Endothelial cell of umbilical vein (primary cell): ENCODE data around the gene PDGFA. TPM values are rescaled to one million over a fixed set of nuclear protein-coding genes. Genes with fewer than 3 reads are reported as not detected.

Source experiments
- BruUV-seq: library from RNA; stranded (reverse); fragments of 400-500 nt; replicated peaks from 2 replicates; lab custom pipeline; 2021; lab: Mats Ljungman, UMichigan
- CTCF ChIA-PET: fragments of 300-600, 350-600 bp; sonication (Branson Sonifier 250); formaldehyde crosslinking; loops from one replicate; lab custom pipeline; 2021; ENCODE audit warnings: antibody characterized with exemption, inconsistent platforms; lab: Charles Lee
- POLR2A ChIA-PET: fragments of 300-600, 350-600 bp; sonication (Branson Sonifier 250); formaldehyde crosslinking; loops from one replicate; lab custom pipeline; 2021; ENCODE audit warnings: antibody characterized with exemption, inconsistent platforms; lab: Charles Lee
- DNase-seq: peaks from one replicate; pipeline ENCODE4 v3.0.0-alpha.2; 2011; ENCODE audit warnings: low read depth, low spot score
- FAIRE-seq: peaks from 2 replicates; lab custom pipeline; 2011; peaks lifted over from hg19 to GRCh38; lab: Jason Lieb, UNC
- H2AFZ ChIP-seq: 2 replicates; pipeline ENCODE4 v1.6.0; 2012; ENCODE audit warnings: low read depth, low read length, control low read depth, inconsistent platforms
- H3K27ac ChIP-seq: 2 replicates; pipeline ENCODE4 v1.5.1; 2011; ENCODE audit warnings: low read depth, mild to moderate bottlenecking, control low read depth, low read length, moderate library complexity; ENCODE audit not compliant: insufficient read depth
- H3K27me3 ChIP-seq, 2 experiments: 2 replicates each; pipeline versions ENCODE4 v1.6.0 to v1.6.1; 2011; ENCODE audit warnings: low read length in 2 of 2, mixed read lengths in 1 of 2; ENCODE audit not compliant: control insufficient read depth in 2 of 2, insufficient read depth in 2 of 2
- H3K36me3 ChIP-seq, 2 experiments: 2 replicates in 1 of 2; 3 replicates in 1 of 2; pipeline ENCODE4 v1.5.1; 2011; ENCODE audit warnings: low read length in 2 of 2, mild to moderate bottlenecking in 1 of 2, moderate library complexity in 1 of 2; ENCODE audit not compliant: control insufficient read depth in 2 of 2, insufficient read depth in 2 of 2; ENCODE audit errors: extremely low read depth in 1 of 2
- H3K4me1 ChIP-seq: 3 replicates; pipeline ENCODE4 v1.5.1; 2011; ENCODE audit warnings: mild to moderate bottlenecking, low read length; ENCODE audit not compliant: control insufficient read depth, insufficient read depth; ENCODE audit errors: extremely low read depth
- H3K4me2 ChIP-seq: 2 replicates; pipeline ENCODE4 v1.6.1; 2011; ENCODE audit warnings: low read length, control low read depth, mixed read lengths; ENCODE audit not compliant: insufficient read depth
- H3K4me3 ChIP-seq, 3 experiments: fragments of 200-600 bp in 1 of 3; sonication (generic), shearing (Covaris generic) in 1 of 3; replicated peaks in 1 of 3; 2 replicates each; pipeline ENCODE4 v1.5.1; 2011 to 2016; ENCODE audit warnings: control low read depth in 3 of 3, low read length in 3 of 3, mild to moderate bottlenecking in 2 of 3, inconsistent platforms in 1 of 3, low read depth in 1 of 3, moderate library complexity in 1 of 3; ENCODE audit not compliant: insufficient read depth in 1 of 3
- H3K79me2 ChIP-seq: 2 replicates; pipeline ENCODE4 v1.6.0; 2012; ENCODE audit warnings: low read length, inconsistent platforms; ENCODE audit not compliant: control insufficient read depth, insufficient read depth
- H3K9ac ChIP-seq: replicated peaks from 2 replicates; pipeline ENCODE3; 2011; ENCODE audit warnings: low read length, control low read depth; ENCODE audit not compliant: insufficient read depth; ENCODE audit errors: extremely low read depth
- H3K9me1 ChIP-seq: replicated peaks from 3 replicates; pipeline ENCODE4 v1.6.0; 2011; ENCODE audit warnings: mild to moderate bottlenecking, low read length; ENCODE audit not compliant: control insufficient read depth, insufficient read depth; ENCODE audit errors: extremely low read depth
- H3K9me3 ChIP-seq: replicated peaks from 2 replicates; pipeline ENCODE4 v1.5.1; 2012; ENCODE audit warnings: low read length, inconsistent platforms; ENCODE audit not compliant: control insufficient read depth, insufficient read depth
- H4K20me1 ChIP-seq: replicated peaks from 2 replicates; pipeline ENCODE3; 2011; ENCODE audit warnings: mild to moderate bottlenecking, low read length; ENCODE audit not compliant: control insufficient read depth, insufficient read depth; ENCODE audit errors: extremely low read depth
- CTCF ChIP-seq, 2 donors: IDR thresholded peaks; 1 replicate in 1 of 2; 2 replicates in 1 of 2; pipeline ENCODE4 v1.5.1; 2011; ENCODE audit warnings: low read length in 2 of 2, mild to moderate bottlenecking in 2 of 2, moderate library complexity in 2 of 2, control low read depth in 1 of 2, inconsistent platforms in 1 of 2, low read depth in 1 of 2; ENCODE audit not compliant: insufficient read depth in 1 of 2; ENCODE audit errors: extremely low read depth in 1 of 2
- EZH2 ChIP-seq: IDR thresholded peaks from 2 replicates; pipeline ENCODE4 v1.6.1; 2012; ENCODE audit warnings: borderline replicate concordance, low read depth, mild to moderate bottlenecking, moderate library complexity, low read length, inconsistent platforms; ENCODE audit not compliant: severe bottlenecking
- GATA2 ChIP-seq: IDR thresholded peaks from 2 replicates; pipeline ENCODE4 v1.7.0; 2011; ENCODE audit warnings: low read depth, mild to moderate bottlenecking, moderate library complexity, mixed read lengths, low read length; ENCODE audit not compliant: insufficient read length, insufficient read depth
- JUN ChIP-seq: IDR thresholded peaks from 2 replicates; pipeline ENCODE4 v1.6.1; 2011; ENCODE audit warnings: borderline replicate concordance, low read depth; ENCODE audit not compliant: insufficient read length, insufficient read depth
- MAX ChIP-seq: IDR thresholded peaks from 2 replicates; pipeline ENCODE4 v1.6.1; 2011; ENCODE audit not compliant: insufficient read depth, insufficient read length
- MYC ChIP-seq: IDR thresholded peaks from one replicate; pipeline ENCODE4 v1.6.1; 2011; ENCODE audit warnings: mild to moderate bottlenecking, low read depth, low read length
- POLR2A ChIP-seq: IDR thresholded peaks from 2 replicates; pipeline ENCODE4 v1.6.1; 2012; ENCODE audit warnings: low read depth, mild to moderate bottlenecking, control low read depth, low read length
- dilution Hi-C: fragments of 300-500 bp; cut with MboI; formaldehyde crosslinking; loops from one replicate; pipeline ENCODE4 v1.15.0; 2019; ENCODE audit warnings: low sequenced_read_pairs; ENCODE audit not compliant: extremely low pct_ligation_motif_present
- intact Hi-C: fragments of 100-400 bp; cut with micrococcal nuclease; formaldehyde crosslinking; loops from one replicate; pipeline ENCODE4 v1.10.0; 2022
- polyA plus RNA-seq, 4 experiments: library from polyadenylated mRNA; depleted of rRNA in 3 of 4; stranded (reverse) in 3 of 4; unstranded in 1 of 4; fragments of >200 nt; gene quantifications; 2 replicates each; pipeline versions ENCODE4 v1.2.1 to v1.2.3, GENCODE V29; 2011 to 2012; ENCODE audit warnings: missing spikeins in 1 of 4
- total RNA-seq: library from RNA; stranded (reverse); gene quantifications from 2 replicates; pipeline ENCODE4 v1.2.3, GENCODE V29; 2021

Gene PDGFA
- total and polyA plus RNA-seq, 2 donors (not counting 3 experiments of a cell fraction or from before 2014, with no cell fraction given) = 17.4 to 62.4 TPM

GRCh38 chr7:463362-463781 lies 56.3 kb downstream of the PDGFA start:
- H3K27ac ChIP-seq = no peak overlapping the region
- no peak for TF ChIP-seq POLR2A
- TF ChIP-seq GATA2 = no peak
- TF ChIP-seq JUN = no peak
- TF ChIP-seq MAX = no peak
- TF ChIP-seq CTCF (IDR thresholded peaks at IDR 0.05; ENCODE audit: extremely low read depth in 1 of 2, insufficient read depth in 1 of 2, low read depth in 1 of 2, low read length in 2 of 2) = no peak
- TF ChIP-seq EZH2 = no peak
- TF ChIP-seq MYC = no peak
- H3K79me2 ChIP-seq = no peaks in the 10 kb centered on the region
- H3K4me2 ChIP-seq = no peak overlapping the region
- dilution Hi-C loops = no loop called here
- no peaks in the 10 kb centered on the region for H3K36me3 ChIP-seq
- BruUV-seq = no TSS peak
- DNase-seq (no peak), FAIRE-seq (no peak)
- CTCF ChIA-PET = no interaction called here
- H2AFZ ChIP-seq = no peak overlapping the region
- peaks cover 37% of the 10 kb centered on the region for H3K4me1 ChIP-seq
- H4K20me1 ChIP-seq = no peaks in the 10 kb centered on the region
- no peaks in the 10 kb centered on the region for H3K9me1 ChIP-seq
- POLR2A ChIA-PET = no interaction called here
- H3K9ac ChIP-seq = no peak overlapping the region
- H3K27me3 ChIP-seq = no peaks in the 10 kb centered on the region
- no peak overlapping the region for H3K4me3 ChIP-seq
- intact Hi-C loops = no loop called here
- H3K9me3 ChIP-seq = no peaks in the 10 kb centered on the region
